HEK293 (cell line): ENCODE data around the gene UBE2J2.

Experiments
- ATF2 ChIP-seq: fragments of 450-650 bp; formaldehyde crosslinking; IDR thresholded peaks from 2 replicates; pipeline ENCODE4 v1.5.1; 2016; ENCODE audit warnings: missing biosample characterization, missing genetic modification characterization, low read depth
- KLF17 ChIP-seq: fragments of 450-650 bp; formaldehyde crosslinking; IDR thresholded peaks from 2 replicates; pipeline ENCODE4 v1.5.1; 2016; ENCODE audit warnings: missing biosample characterization, missing genetic modification characterization
- KLF8 ChIP-seq: fragments of 450-650 bp; formaldehyde crosslinking; IDR thresholded peaks from 2 replicates; pipeline ENCODE4 v1.5.1; 2016; ENCODE audit warnings: missing biosample characterization, missing genetic modification characterization
- MZF1 ChIP-seq: fragments of 450-650 bp; formaldehyde crosslinking; IDR thresholded peaks from 2 replicates; pipeline ENCODE4 v1.5.1; 2017; ENCODE audit warnings: missing biosample characterization, missing genetic modification characterization, borderline replicate concordance
- PATZ1 ChIP-seq: fragments of 450-650 bp; formaldehyde crosslinking; IDR thresholded peaks from 2 replicates; pipeline ENCODE4 v1.5.1; 2016; ENCODE audit warnings: missing biosample characterization, missing genetic modification characterization
- ZBTB10 ChIP-seq: fragments of 450-650 bp; formaldehyde crosslinking; IDR thresholded peaks from 2 replicates; pipeline ENCODE4 v1.5.1; 2016; ENCODE audit warnings: missing biosample characterization, missing genetic modification characterization
- ZFP3 ChIP-seq: fragments of 450-650 bp; formaldehyde crosslinking; IDR thresholded peaks from 2 replicates; pipeline ENCODE4 v1.5.1; 2016; ENCODE audit warnings: low read depth, missing biosample characterization, missing genetic modification characterization
- ZFP69B ChIP-seq: fragments of 450-650 bp; formaldehyde crosslinking; IDR thresholded peaks from 2 replicates; pipeline ENCODE4 v1.5.1; 2016; ENCODE audit warnings: missing biosample characterization, missing genetic modification characterization
- ZNF121 ChIP-seq: fragments of 450-650 bp; formaldehyde crosslinking; IDR thresholded peaks from 2 replicates; pipeline ENCODE4 v1.5.1; 2016; ENCODE audit warnings: missing biosample characterization, missing genetic modification characterization
- ZNF133 ChIP-seq: fragments of 450-650 bp; formaldehyde crosslinking; IDR thresholded peaks from 2 replicates; pipeline ENCODE4 v1.5.1; 2016; ENCODE audit warnings: missing biosample characterization, missing genetic modification characterization
- ZNF138 ChIP-seq: fragments of 450-650 bp; formaldehyde crosslinking; IDR thresholded peaks from 2 replicates; pipeline ENCODE4 v1.5.1; 2016; ENCODE audit warnings: missing biosample characterization, missing genetic modification characterization, borderline replicate concordance
- ZNF184 ChIP-seq: fragments of 450-650 bp; IDR thresholded peaks from 2 replicates; pipeline ENCODE4 v1.5.1; 2018; ENCODE audit warnings: missing biosample characterization, mild to moderate bottlenecking, missing genetic modification characterization
- ZNF391 ChIP-seq: fragments of 450-650 bp; formaldehyde crosslinking; IDR thresholded peaks from 2 replicates; pipeline ENCODE4 v1.5.1; 2016; ENCODE audit warnings: low read depth, missing biosample characterization, missing genetic modification characterization, borderline replicate concordance
- ZNF416 ChIP-seq: fragments of 450-650 bp; formaldehyde crosslinking; IDR thresholded peaks from 2 replicates; pipeline ENCODE4 v1.5.1; 2016; ENCODE audit warnings: missing biosample characterization, missing genetic modification characterization
- ZNF48 ChIP-seq: fragments of 450-650 bp; formaldehyde crosslinking; IDR thresholded peaks from 2 replicates; pipeline ENCODE4 v1.5.1; 2016; ENCODE audit warnings: missing biosample characterization, missing genetic modification characterization
- ZNF513 ChIP-seq: fragments of 450-650 bp; IDR thresholded peaks from 2 replicates; pipeline ENCODE4 v1.5.1; 2018; ENCODE audit warnings: missing biosample characterization, missing genetic modification characterization
- ZNF529 ChIP-seq: fragments of 450-650 bp; formaldehyde crosslinking; IDR thresholded peaks from 2 replicates; pipeline ENCODE4 v1.5.1; 2017; ENCODE audit warnings: missing genetic modification characterization, missing biosample characterization; ENCODE audit not compliant: insufficient replicate concordance
- ZNF548 ChIP-seq: fragments of 450-650 bp; formaldehyde crosslinking; IDR thresholded peaks from 2 replicates; pipeline ENCODE4 v1.5.1; 2016; ENCODE audit warnings: missing biosample characterization, missing genetic modification characterization
- ZNF596 ChIP-seq: fragments of 450-650 bp; IDR thresholded peaks from 2 replicates; pipeline ENCODE4 v1.5.0; 2018; ENCODE audit warnings: missing biosample characterization, mild to moderate bottlenecking, missing genetic modification characterization, moderate library complexity
- ZNF645 ChIP-seq: fragments of 450-650 bp; formaldehyde crosslinking; IDR thresholded peaks from 2 replicates; pipeline ENCODE4; 2016; ENCODE audit warnings: missing biosample characterization, missing genetic modification characterization
- ZNF658 ChIP-seq: fragments of 450-650 bp; formaldehyde crosslinking; IDR thresholded peaks from 2 replicates; pipeline ENCODE4; 2016; ENCODE audit warnings: missing biosample characterization, missing genetic modification characterization
- ZNF692 ChIP-seq: fragments of 450-650 bp; formaldehyde crosslinking; IDR thresholded peaks from 2 replicates; pipeline ENCODE4 v1.5.1; 2016; ENCODE audit warnings: missing biosample characterization, missing genetic modification characterization
- ZNF704 ChIP-seq: fragments of 450-650 bp; formaldehyde crosslinking; IDR thresholded peaks from 2 replicates; pipeline ENCODE4 v1.5.1; 2016; ENCODE audit warnings: missing biosample characterization, missing genetic modification characterization
- ZSCAN23 ChIP-seq: fragments of 450-650 bp; formaldehyde crosslinking; IDR thresholded peaks from 2 replicates; pipeline ENCODE4 v1.5.1; 2016; ENCODE audit warnings: missing biosample characterization, missing genetic modification characterization

The UBE2J2 gene

GRCh38 chr1:1291548-1292441, 18.1 kb upstream of the UBE2J2 start (continued):
- TF ChIP-seq MZF1 (tag by site-specific recombination) (no peak), ZNF529 (tag by site-specific recombination) (no peak), ZNF704 (no peak), ZNF138 (tag by site-specific recombination) (no peak), ZFP69B (tag by site-specific recombination) (no peak; the same call in 1 of the 2 replicates), ZFP3 (tag by site-specific recombination) (no peak), KLF17 (tag by site-specific recombination) (peak; percentile 65; the same call in 1 of the 2 replicates), ZNF658 (tag by site-specific recombination) (no peak), ZNF692 (tag by site-specific recombination) (0 out of 2 replicates have a peak, but pooled peaks have one; percentile 31), KLF8 (tag by site-specific recombination) (peak; percentile 54; the same call in 1 of the 2 replicates), ZBTB10 (tag by site-specific recombination) (peak; percentile 16; the same call in 1 of the 2 replicates), PATZ1 (tag by site-specific recombination) (peak; percentile 60), ZNF416 (no peak), ZNF184 (no peak), ZSCAN23 (tag by site-specific recombination) (no peak), ZNF548 (tag by site-specific recombination) (no peak), ATF2 (tag by site-specific recombination) (no peak), ZNF133 (tag by site-specific recombination) (no peak), ZNF391 (peak; percentile 26; the same call in 1 of the 2 replicates), ZNF121 (no peak), ZNF645 (tag by site-specific recombination) (no peak), ZNF48 (no peak), ZNF513 (tag by site-specific recombination) (no peak), ZNF596 (tag by site-specific recombination) (no peak)
